PC-9 (cell line): ENCODE results near the gene ME3. TPM values are rescaled to one million over a fixed set of nuclear protein-coding genes. Genes with fewer than 3 reads are reported as not detected.

Source experiments
- BruUV-seq: library from RNA; stranded (reverse); fragments of 400-500 nt; replicated peaks from 2 replicates; lab custom pipeline; 2021; lab: Mats Ljungman, UMichigan
- CTCF ChIA-PET: fragments of 300-600 bp; sonication (Branson Sonifier 250); formaldehyde crosslinking; loops from one replicate; lab custom pipeline; 2022; ENCODE audit warnings: antibody characterized with exemption; lab: Charles Lee
- POLR2A ChIA-PET: fragments of 300-600 bp; sonication (Branson Sonifier 250); formaldehyde crosslinking; loops from one replicate; lab custom pipeline; 2022; ENCODE audit warnings: antibody characterized with exemption; ENCODE audit not compliant: unreplicated experiment; lab: Charles Lee
- DNase-seq, 2 experiments: peaks; one replicate each; pipeline versions ENCODE4 v3.0.0 to v3.0.0-alpha.2; 2015 to 2022; ENCODE audit warnings: mixed read lengths in 1 of 2
- H2AFZ ChIP-seq: fragments of 200-600 bp; sonication (generic); 2 replicates; pipeline ENCODE4 v1.8.1; 2017; ENCODE audit warnings: antibody characterized with exemption
- H3F3A ChIP-seq: fragments of 200-600 bp; sonication (generic); 2 replicates; pipeline ENCODE4 v1.8.1; 2017; ENCODE audit warnings: antibody characterized with exemption, mild to moderate bottlenecking, low read depth; ENCODE audit not compliant: insufficient read depth
- H3K27ac ChIP-seq: fragments of 200-600 bp; sonication (generic); 2 replicates; pipeline ENCODE4 v1.6.1; 2016; ENCODE audit warnings: mixed run types
- H3K27me3 ChIP-seq: fragments of 200-600 bp; sonication (generic); 2 replicates; pipeline ENCODE4 v1.6.1; 2016; ENCODE audit warnings: low read depth, mixed run types; ENCODE audit not compliant: insufficient read depth
- H3K36me3 ChIP-seq: fragments of 200-600 bp; sonication (generic); 2 replicates; pipeline ENCODE4 v1.6.1; 2016; ENCODE audit warnings: low read depth, mixed run types
- H3K4me1 ChIP-seq: fragments of 200-600 bp; sonication (generic); replicated peaks from 2 replicates; pipeline ENCODE4 v1.6.1; 2016; ENCODE audit warnings: mixed run types; ENCODE audit not compliant: insufficient read depth
- H3K4me2 ChIP-seq: fragments of 200-600 bp; sonication (generic); 2 replicates; pipeline ENCODE4 v1.6.1; 2017; ENCODE audit warnings: mixed run types
- H3K4me3 ChIP-seq: fragments of 200-600 bp; sonication (generic); 2 replicates; pipeline ENCODE4 v1.6.1; 2016; ENCODE audit warnings: mixed run types
- H3K79me2 ChIP-seq: fragments of 200-600 bp; sonication (generic); 2 replicates; pipeline ENCODE4 v1.6.1; 2017; ENCODE audit warnings: low read depth, mixed run types
- H3K9me2 ChIP-seq: fragments of 200-600 bp; sonication (generic); 2 replicates; pipeline ENCODE4 v1.8.1; 2017; ENCODE audit warnings: mild to moderate bottlenecking; ENCODE audit not compliant: insufficient read depth
- H3K9me3 ChIP-seq: fragments of 200-600 bp; sonication (generic); 2 replicates; pipeline ENCODE4 v1.8.1; 2016; ENCODE audit warnings: low read depth; ENCODE audit not compliant: insufficient read depth
- H4K20me1 ChIP-seq: fragments of 200-600 bp; sonication (generic); 2 replicates; pipeline ENCODE4 v1.8.1; 2017; ENCODE audit not compliant: insufficient read depth
- CTCF ChIP-seq: fragments of 200-600 bp; sonication (generic); conservative IDR thresholded peaks from 2 replicates; pipeline ENCODE4 v1.6.1; 2017; ENCODE audit warnings: mixed run types, antibody characterized with exemption, mild to moderate bottlenecking, moderate library complexity
- EZH2 ChIP-seq: fragments of 200-600 bp; sonication (generic); IDR thresholded peaks from 2 replicates; pipeline ENCODE4 v1.8.0; 2017; ENCODE audit warnings: antibody characterized with exemption, low read depth
- intact Hi-C: fragments of 100-400 bp; cut with micrococcal nuclease; formaldehyde crosslinking; loops from one replicate; pipeline ENCODE4 v1.10.0; 2022; ENCODE audit not compliant: unreplicated experiment
- total RNA-seq: library from RNA; stranded (reverse); gene quantifications from 2 replicates; pipeline ENCODE4 v1.2.3, GENCODE V29; 2021

The ME3 gene
- total RNA-seq, 1 experiment from 2014 or later = 34.0 TPM

GRCh38 chr11:86699040-86699791 is 26.8 kb upstream of the ME3 start:
- POLR2A ChIA-PET = no interaction called here
- no TSS peak for BruUV-seq
- intact Hi-C loops = no loop called here

GRCh38 chr11:86698639-86699038 is 26.2 kb upstream of the ME3 start:
- H3K9me3 ChIP-seq = no peaks in the 10 kb centered on the region
- no peaks in the 10 kb centered on the region for H4K20me1 ChIP-seq
- H3K36me3 ChIP-seq = no peaks in the 10 kb centered on the region; the same call in 1 of the 2 replicates
- BruUV-seq = no TSS peak
- peaks cover 21% of the 10 kb centered on the region for H3F3A ChIP-seq
- ChIA-PET POLR2A (no interaction called here), CTCF (no interaction called here)
- DNase-seq = no peak
- H2AFZ ChIP-seq = no peak overlapping the region
- TF ChIP-seq CTCF (no peak), EZH2 (no peak)
- peak overlapping the region; percentile 25 for H3K27ac ChIP-seq
- intact Hi-C loops = no loop called here
- H3K4me1 ChIP-seq = peaks cover 61% of the 10 kb centered on the region
- no peaks in the 10 kb centered on the region for H3K9me2 ChIP-seq
- no peak overlapping the region for H3K4me3 ChIP-seq
- H3K4me2 ChIP-seq = no peak overlapping the region
- no peaks in the 10 kb centered on the region for H3K79me2 ChIP-seq
- H3K27me3 ChIP-seq = no peaks in the 10 kb centered on the region

More at GRCh38 chr11:86699040-86699791, 26.8 kb upstream of the ME3 start:
- no peaks in the 10 kb centered on the region for H3K9me2 ChIP-seq
- TF ChIP-seq EZH2 = no peak
- no peak for TF ChIP-seq CTCF
- no peak overlapping the region for H3K4me3 ChIP-seq
- no peaks in the 10 kb centered on the region for H3K79me2 ChIP-seq
- H3K9me3 ChIP-seq = no peaks in the 10 kb centered on the region
- H3K4me1 ChIP-seq = peaks cover 61% of the 10 kb centered on the region
- H2AFZ ChIP-seq = no peak overlapping the region
- H3K4me2 ChIP-seq = peak overlapping the region; percentile 1; the same call in 1 of the 2 replicates
- H3K27me3 ChIP-seq = no peaks in the 10 kb centered on the region
- H3F3A ChIP-seq = peaks cover 21% of the 10 kb centered on the region
- no peaks in the 10 kb centered on the region; the same call in 1 of the 2 replicates for H3K36me3 ChIP-seq
- DNase-seq = peak in 1 of 2 experiments; percentile 55
- CTCF ChIA-PET = no interaction called here
- no peaks in the 10 kb centered on the region for H4K20me1 ChIP-seq
- H3K27ac ChIP-seq = peak overlapping the region; percentile 25

- peaks cover 71% of the 10 kb centered on the region for H3K4me1 ChIP-seq
- CTCF ChIA-PET = no interaction called here
- POLR2A ChIA-PET = interaction anchor here (0.5 to 1.2 kb wide), 5 partner anchors 15 to 173 kb away, joined by 3 to 7 read pairs (median 4); no protein-coding TSS in a partner anchor
- intact Hi-C loops = loop anchor here (2.0 kb wide), 1 partner anchor 46 kb away; no protein-coding TSS in a partner anchor
- H4K20me1 ChIP-seq = no peaks in the 10 kb centered on the region
- H3K4me2 ChIP-seq = peak overlapping the region; percentile 65
- BruUV-seq = TSS peak; percentile 72
- TF ChIP-seq EZH2 = no peak
- no peak for TF ChIP-seq CTCF
- H3K4me3 ChIP-seq = 0 out of 2 replicates have a peak overlapping the region, but pooled peaks have one; percentile 2
- no peaks in the 10 kb centered on the region for H3K27me3 ChIP-seq
- no peaks in the 10 kb centered on the region for H3K9me2 ChIP-seq
- H3K27ac ChIP-seq = peak overlapping the region; percentile 72
- H3F3A ChIP-seq = peaks cover 21% of the 10 kb centered on the region
- no peak for DNase-seq
- 0 out of 2 replicates have a peak, but pooled peaks cover 4% of the 10 kb centered on the region for H3K9me3 ChIP-seq
- no peaks in the 10 kb centered on the region for H3K79me2 ChIP-seq
- no peak overlapping the region for H2AFZ ChIP-seq
- peaks cover 4% of the 10 kb centered on the region; the same call in 1 of the 2 replicates for H3K36me3 ChIP-seq
These were observed 24.0 kb upstream of the ME3 start for GRCh38 chr11:86696451-86696850.
